Measurements from ENCODE around the gene CCT6A.

Gene CCT6A

GRCh38 chr7:56023500-56023899, 28.1 kb upstream of the CCT6A start:
- peaks cover 58% of the 10 kb centered on the region for H3K36me3 ChIP-seq (ENCODE audit: insufficient read depth, low read length)
- H3F3A ChIP-seq (ENCODE audit: insufficient read depth, low read length) = no peaks in the 10 kb centered on the region
- no peaks in the 10 kb centered on the region for H3K4me1 ChIP-seq (ENCODE audit: insufficient read depth, low read length, severe bottlenecking)
- no peak for TF ChIP-seq CTCF (IDR thresholded peaks at IDR 0.05; ENCODE audit: low read length)
- H3K9ac ChIP-seq (ENCODE audit: low read length) = no peak overlapping the region
- no peaks in the 10 kb centered on the region for H3K79me2 ChIP-seq (ENCODE audit: insufficient read depth, low read length)
- H4K20me1 ChIP-seq (ENCODE audit: insufficient read depth, low read length) = no peaks in the 10 kb centered on the region
- H3K27me3 ChIP-seq (ENCODE audit: insufficient read depth, low read length) = no peaks in the 10 kb centered on the region
- no peak overlapping the region for H3K4me2 ChIP-seq (ENCODE audit: low read length)
- no peak overlapping the region for H3K27ac ChIP-seq (ENCODE audit: low read depth, low read length, poor library complexity, severe bottlenecking)
- H3K9me2 ChIP-seq (ENCODE audit: low read depth, low read length) = no peaks in the 10 kb centered on the region
- H2AFZ ChIP-seq (ENCODE audit: low read length) = no peak overlapping the region
- H3K4me3 ChIP-seq (ENCODE audit: low read depth, low read length, poor library complexity, severe bottlenecking) = no peak overlapping the region
- no peaks in the 10 kb centered on the region for H3K9me3 ChIP-seq (ENCODE audit: low read length)

GRCh38 chr7:56026538-56026937, 25.0 kb upstream of the CCT6A start:
- no peaks in the 10 kb centered on the region for H3K27me3 ChIP-seq (ENCODE audit: insufficient read depth, low read length)
- H4K20me1 ChIP-seq (ENCODE audit: insufficient read depth, low read length) = no peaks in the 10 kb centered on the region
- H3K27ac ChIP-seq (ENCODE audit: low read depth, low read length, poor library complexity, severe bottlenecking) = no peak overlapping the region
- H2AFZ ChIP-seq (ENCODE audit: low read length) = no peak overlapping the region
- no peaks in the 10 kb centered on the region for H3K79me2 ChIP-seq (ENCODE audit: insufficient read depth, low read length)
- H3K9me3 ChIP-seq (ENCODE audit: low read length) = no peaks in the 10 kb centered on the region
- H3K9ac ChIP-seq (ENCODE audit: low read length) = no peak overlapping the region
- H3K4me1 ChIP-seq (ENCODE audit: insufficient read depth, low read length, severe bottlenecking) = no peaks in the 10 kb centered on the region
- TF ChIP-seq EZH2 (IDR thresholded peaks at IDR 0.05; ENCODE audit: borderline replicate concordance, low read length) = no peak
- TF ChIP-seq CTCF (IDR thresholded peaks at IDR 0.05; ENCODE audit: low read length) = no peak
- H3F3A ChIP-seq (ENCODE audit: insufficient read depth, low read length) = no peaks in the 10 kb centered on the region
- H3K4me2 ChIP-seq (ENCODE audit: low read length) = no peak overlapping the region
- peaks cover 51% of the 10 kb centered on the region for H3K36me3 ChIP-seq (ENCODE audit: insufficient read depth, low read length)
- H3K4me3 ChIP-seq (ENCODE audit: low read depth, low read length, poor library complexity, severe bottlenecking) = no peak overlapping the region
- no peaks in the 10 kb centered on the region for H3K9me2 ChIP-seq (ENCODE audit: low read depth, low read length)

GRCh38 chr7:56028942-56029630, 22.5 kb upstream of the CCT6A start:
- Histone ChIP-seq H3K9me3 (ENCODE audit: low read length) (no peaks in the 10 kb centered on the region), H3K36me3 (ENCODE audit: insufficient read depth, low read length) (peaks cover 56% of the 10 kb centered on the region), H3K27ac (ENCODE audit: low read depth, low read length, poor library complexity, severe bottlenecking) (no peak overlapping the region), H3K79me2 (ENCODE audit: insufficient read depth, low read length) (no peaks in the 10 kb centered on the region), H3K4me1 (ENCODE audit: insufficient read depth, low read length, severe bottlenecking) (peaks cover 12% of the 10 kb centered on the region), H4K20me1 (ENCODE audit: insufficient read depth, low read length) (no peaks in the 10 kb centered on the region), H3F3A (ENCODE audit: insufficient read depth, low read length) (no peaks in the 10 kb centered on the region), H3K4me2 (ENCODE audit: low read length) (no peak overlapping the region), H3K4me3 (ENCODE audit: low read depth, low read length, poor library complexity, severe bottlenecking) (no peak overlapping the region), H3K9me2 (ENCODE audit: low read depth, low read length) (no peaks in the 10 kb centered on the region), H3K27me3 (ENCODE audit: insufficient read depth, low read length) (no peaks in the 10 kb centered on the region), H2AFZ (ENCODE audit: low read length) (no peak overlapping the region), H3K9ac (ENCODE audit: low read length) (no peak overlapping the region)
- TF ChIP-seq EZH2 (IDR thresholded peaks at IDR 0.05; ENCODE audit: borderline replicate concordance, low read length) (no peak), CTCF (IDR thresholded peaks at IDR 0.05; ENCODE audit: low read length) (no peak)
